ENCODE results near the gene COX20. TPM values are rescaled to one million over a fixed set of nuclear protein-coding genes. Genes with fewer than 3 reads are reported as not detected.

Gene COX20
- total and polyA plus RNA-seq, 2 of the 8 experiments (the other 6 are each of a cell fraction or from before 2014, with no cell fraction given) = 17.5 to 28.8 TPM

GRCh38 chr1:244836584-244836983, 1.1 kb downstream of the COX20 start (continued):
- TF ChIP-seq NRF1 (IDR thresholded peaks at IDR 0.05; ENCODE audit: low read depth, low read length) (no peak), CEBPB (IDR thresholded peaks at IDR 0.05; ENCODE audit: low read depth, low read length) (no peak)

Data from H1 (cell line).